ENCODE measurements around the gene ATP6V1E1.
"Not testable (repeated sequence)": the region's sequence is repeated elsewhere in the genome, so short reads cannot be mapped to it uniquely, and the experiment has no call there.

- TF ChIP-seq POLR2A (IDR thresholded peaks at IDR 0.05), result not testable (repeated sequence)
- TF ChIP-seq, protein P1, sequence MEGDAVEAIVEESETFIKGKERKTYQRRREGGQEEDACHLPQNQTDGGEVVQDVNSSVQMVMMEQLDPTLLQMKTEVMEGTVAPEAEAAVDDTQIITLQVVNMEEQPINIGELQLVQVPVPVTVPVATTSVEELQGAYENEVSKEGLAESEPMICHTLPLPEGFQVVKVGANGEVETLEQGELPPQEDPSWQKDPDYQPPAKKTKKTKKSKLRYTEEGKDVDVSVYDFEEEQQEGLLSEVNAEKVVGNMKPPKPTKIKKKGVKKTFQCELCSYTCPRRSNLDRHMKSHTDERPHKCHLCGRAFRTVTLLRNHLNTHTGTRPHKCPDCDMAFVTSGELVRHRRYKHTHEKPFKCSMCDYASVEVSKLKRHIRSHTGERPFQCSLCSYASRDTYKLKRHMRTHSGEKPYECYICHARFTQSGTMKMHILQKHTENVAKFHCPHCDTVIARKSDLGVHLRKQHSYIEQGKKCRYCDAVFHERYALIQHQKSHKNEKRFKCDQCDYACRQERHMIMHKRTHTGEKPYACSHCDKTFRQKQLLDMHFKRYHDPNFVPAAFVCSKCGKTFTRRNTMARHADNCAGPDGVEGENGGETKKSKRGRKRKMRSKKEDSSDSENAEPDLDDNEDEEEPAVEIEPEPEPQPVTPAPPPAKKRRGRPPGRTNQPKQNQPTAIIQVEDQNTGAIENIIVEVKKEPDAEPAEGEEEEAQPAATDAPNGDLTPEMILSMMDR (IDR thresholded peaks at IDR 0.05), result not testable (repeated sequence)
These were observed 13.8 kb upstream of the ATP6V1E1 start for GRCh38 chr22:17642357-17642756.

All from body of pancreas (tissue), 4 donors.